NT2/D1 (cell line): ENCODE data around the gene ECHS1.

Source experiments
- SUZ12 ChIP-seq: IDR thresholded peaks from 2 replicates; pipeline ENCODE4 v1.6.1; 2011; ENCODE audit not compliant: insufficient read length, insufficient read depth; ENCODE audit errors: extremely low read depth
- YY1 ChIP-seq: IDR thresholded peaks from 2 replicates; pipeline ENCODE4 v1.6.1; 2011; ENCODE audit not compliant: insufficient read length, insufficient read depth

- TF ChIP-seq YY1 (no peak), SUZ12 (no peak)
These were observed 6.4 kb downstream of the ECHS1 start for GRCh38 chr10:133366751-133367150.
